ENCODE results near the gene SLC9C2.

GRCh38 chr1:173549813-173550212 lies 53.1 kb downstream of the SLC9C2 start:
- TF ChIP-seq, protein P1, sequence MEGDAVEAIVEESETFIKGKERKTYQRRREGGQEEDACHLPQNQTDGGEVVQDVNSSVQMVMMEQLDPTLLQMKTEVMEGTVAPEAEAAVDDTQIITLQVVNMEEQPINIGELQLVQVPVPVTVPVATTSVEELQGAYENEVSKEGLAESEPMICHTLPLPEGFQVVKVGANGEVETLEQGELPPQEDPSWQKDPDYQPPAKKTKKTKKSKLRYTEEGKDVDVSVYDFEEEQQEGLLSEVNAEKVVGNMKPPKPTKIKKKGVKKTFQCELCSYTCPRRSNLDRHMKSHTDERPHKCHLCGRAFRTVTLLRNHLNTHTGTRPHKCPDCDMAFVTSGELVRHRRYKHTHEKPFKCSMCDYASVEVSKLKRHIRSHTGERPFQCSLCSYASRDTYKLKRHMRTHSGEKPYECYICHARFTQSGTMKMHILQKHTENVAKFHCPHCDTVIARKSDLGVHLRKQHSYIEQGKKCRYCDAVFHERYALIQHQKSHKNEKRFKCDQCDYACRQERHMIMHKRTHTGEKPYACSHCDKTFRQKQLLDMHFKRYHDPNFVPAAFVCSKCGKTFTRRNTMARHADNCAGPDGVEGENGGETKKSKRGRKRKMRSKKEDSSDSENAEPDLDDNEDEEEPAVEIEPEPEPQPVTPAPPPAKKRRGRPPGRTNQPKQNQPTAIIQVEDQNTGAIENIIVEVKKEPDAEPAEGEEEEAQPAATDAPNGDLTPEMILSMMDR (IDR thresholded peaks at IDR 0.05 in 4 of 5, conservative IDR thresholded peaks at IDR 0.05 in 1 of 5) = no peak
- TF ChIP-seq POLR2A (IDR thresholded peaks at IDR 0.05) = no peak
